GM19463 (cell line): ENCODE measurements around the gene DOCK6.
"Not testable (repeated sequence)": the region's sequence is repeated elsewhere in the genome, so short reads cannot be mapped to it uniquely, and the experiment has no call there.

ENCODE experiments used
- ATAC-seq: cut with Tn5 transposase; IDR thresholded peaks from one replicate; pipeline ENCODE4 v1.9.1; 2021; ENCODE audit warnings: mild to moderate bottlenecking, moderate library complexity; ENCODE audit not compliant: unreplicated experiment

DOCK6 gene

GRCh38 chr19:11177592-11177991 is 84.7 kb downstream of the DOCK6 start:
- ATAC-seq: no peak

- no peak for ATAC-seq
Observed at GRCh38 chr19:11176466-11177193, 85.7 kb downstream of the DOCK6 start.

DNA sequence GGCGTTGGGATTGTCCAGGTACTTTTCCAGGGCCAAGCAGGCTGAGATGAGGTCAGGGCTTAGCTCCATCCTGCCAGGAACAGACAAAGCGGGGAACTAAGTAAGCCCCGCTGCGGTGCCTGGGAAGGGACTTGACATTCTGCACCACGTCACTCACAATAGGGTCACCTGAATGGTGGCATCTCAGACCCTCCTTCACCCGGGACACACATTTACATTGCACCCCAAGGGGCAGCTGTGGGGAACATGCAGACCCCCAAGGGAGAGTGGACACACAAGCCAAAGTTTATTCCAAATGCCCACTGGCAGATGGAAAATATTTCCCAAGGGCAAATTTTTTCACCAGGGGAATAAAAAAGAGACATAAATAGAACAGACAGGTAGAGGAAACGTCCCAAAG is 86.4 kb downstream of the DOCK6 start:
- ATAC-seq: no peak

- no peak for ATAC-seq
Observed at GRCh38 chr19:11174336-11174735, 88.0 kb downstream of the DOCK6 start.

- ATAC-seq: no peak
Observed at GRCh38 chr19:11173516-11174155, 88.7 kb downstream of the DOCK6 start.

DNA sequence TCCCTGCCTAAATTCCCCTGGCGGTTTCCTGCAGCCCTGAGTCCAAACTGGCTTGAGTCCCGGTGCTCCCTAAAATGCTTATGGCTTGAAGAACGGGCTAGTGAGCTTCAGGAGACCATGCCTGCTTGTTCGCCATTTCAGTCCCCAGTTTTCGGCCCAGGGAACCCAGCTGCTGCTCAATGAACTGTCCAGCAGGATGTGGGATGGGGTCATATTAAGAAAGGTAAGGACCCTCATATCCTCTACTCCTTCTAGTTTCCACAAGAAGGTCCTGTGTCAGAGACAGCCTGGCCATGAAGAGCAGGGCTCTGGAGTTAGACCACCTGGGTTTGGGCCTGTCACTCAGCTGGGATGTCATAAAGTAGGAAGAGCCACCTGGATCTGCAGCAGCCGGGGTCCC is 89.7 kb downstream of the DOCK6 start:
- ATAC-seq: no peak

- ATAC-seq: no peak
Observed at GRCh38 chr19:11171144-11171543, 91.2 kb downstream of the DOCK6 start.

- ATAC-seq: no peak
Observed at GRCh38 chr19:11169896-11170678, 92.2 kb downstream of the DOCK6 start.

DNA sequence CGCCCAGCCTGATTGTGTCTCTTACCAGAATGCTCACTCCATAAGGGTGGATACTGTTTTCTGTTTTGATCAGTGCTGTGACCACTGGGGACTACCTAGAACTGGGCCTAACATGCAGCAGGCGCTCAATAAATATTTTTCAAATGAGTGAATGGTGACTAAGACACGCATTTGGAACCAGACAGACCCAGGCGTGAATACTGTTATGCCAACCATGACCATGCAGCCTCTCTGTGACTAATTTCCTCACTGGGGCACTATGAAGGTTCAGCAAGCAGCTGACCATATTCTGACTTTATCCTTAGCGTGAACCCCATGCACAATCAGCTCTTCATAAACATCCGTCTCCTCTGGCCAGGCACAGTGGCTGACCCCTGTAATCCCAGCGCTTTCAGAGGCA is 93.8 kb downstream of the DOCK6 start:
- no peak for ATAC-seq

- ATAC-seq: no peak
Observed at GRCh38 chr19:11166281-11167142, 95.8 kb downstream of the DOCK6 start.

GRCh38 chr19:11165486-11166030 is 96.8 kb downstream of the DOCK6 start:
- no peak for ATAC-seq

- no peak for ATAC-seq
Observed at GRCh38 chr19:11164879-11165406, 97.4 kb downstream of the DOCK6 start.

- no peak for ATAC-seq
Observed at GRCh38 chr19:11164296-11164695, 98.0 kb downstream of the DOCK6 start.

DNA sequence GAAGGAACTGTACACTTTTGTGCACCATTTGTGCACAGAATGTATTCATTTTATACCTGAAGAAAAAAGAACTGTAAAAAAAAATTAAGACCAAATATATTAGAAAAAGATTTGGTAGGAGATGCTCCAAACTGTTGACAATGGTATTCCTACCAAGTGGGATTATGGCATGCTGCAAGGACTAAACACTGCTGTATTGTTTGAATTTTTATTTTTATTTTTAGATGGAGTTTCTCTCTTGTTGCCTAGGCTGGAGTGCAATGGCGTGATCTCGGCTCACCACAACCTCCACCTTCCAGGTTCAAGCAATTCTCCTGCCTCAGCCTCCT is 101.9 kb downstream of the DOCK6 start:
- ATAC-seq: not testable (repeated sequence)

DNA sequence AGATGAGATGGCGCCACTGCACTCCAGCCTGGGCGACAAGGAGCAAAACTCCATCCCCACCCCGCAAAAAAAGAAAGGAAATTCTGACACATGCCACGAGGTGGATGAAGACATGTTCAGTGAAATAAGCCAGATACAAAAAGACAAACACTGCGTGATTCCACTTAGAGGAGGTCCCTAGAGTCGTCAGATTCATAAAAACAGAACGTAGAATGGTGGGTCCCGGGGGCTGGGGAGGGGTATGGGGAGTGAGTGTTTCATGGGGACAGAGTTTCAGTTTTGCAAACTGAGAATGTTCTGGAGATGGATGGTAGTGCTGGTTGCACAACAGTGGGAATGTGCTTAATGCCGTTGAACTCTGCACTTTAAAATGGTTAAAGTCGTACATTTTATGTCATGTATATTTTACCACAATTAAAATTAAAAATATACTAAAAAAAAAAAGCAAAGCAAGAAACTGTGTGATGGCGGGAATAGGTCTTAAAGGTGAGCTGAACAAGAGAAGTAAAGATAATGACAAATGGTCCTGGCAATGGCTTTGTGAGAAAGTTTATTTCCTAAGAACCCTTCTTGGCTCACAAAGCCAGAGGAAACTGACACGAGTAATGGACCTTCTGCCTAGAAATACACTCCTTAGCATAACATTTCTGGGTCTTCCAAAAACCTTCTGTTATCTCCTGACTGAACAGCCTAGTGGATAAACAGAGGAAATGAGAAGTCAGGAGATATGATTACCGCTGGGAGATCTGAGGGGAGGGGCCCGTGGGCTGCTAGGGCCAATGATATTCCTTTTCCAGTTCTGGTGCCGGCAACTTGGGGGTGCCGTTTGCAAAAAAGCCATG is 102.5 kb downstream of the DOCK6 start:
- no peak for ATAC-seq

GRCh38 chr19:11155373-11156120 is 106.8 kb downstream of the DOCK6 start, which contains the start of gene SPC24:
TSS of gene SPC24 (minus strand) at chr19:11155782. CDS start at chr19:11155776, 6 bp downstream.
- peak; percentile 98 for ATAC-seq

DNA sequence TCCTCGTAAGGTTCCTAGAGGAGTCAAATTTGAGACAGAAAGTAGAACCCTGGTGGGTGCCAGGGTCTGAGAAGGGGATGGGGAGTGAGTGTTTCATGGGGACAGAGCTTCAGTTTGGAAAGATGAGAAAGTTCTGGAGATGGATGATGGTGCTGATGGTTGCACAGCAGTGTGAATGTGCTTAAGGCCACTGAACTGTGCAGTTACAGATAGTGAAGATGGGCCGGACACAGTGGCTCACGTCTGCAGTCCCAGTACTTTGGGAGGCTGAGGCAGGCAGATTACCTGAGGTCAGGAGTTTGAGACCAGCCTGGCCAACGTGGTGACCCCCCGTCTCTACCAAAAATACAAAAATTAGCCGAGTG is 107.7 kb downstream of the DOCK6 start:
- no peak for ATAC-seq

GRCh38 chr19:11152318-11153062 is 109.8 kb downstream of the DOCK6 start:
- ATAC-seq: no peak
